Ovary (tissue), 9 donors: Measurements from ENCODE around the gene RNF126. TPM values are rescaled to one million over a fixed set of nuclear protein-coding genes. Genes with fewer than 3 reads are reported as not detected.
"Not testable (repeated sequence)": the region's sequence is repeated elsewhere in the genome, so short reads cannot be mapped to it uniquely, and the experiment has no call there.

ENCODE experiments used
- DNase-seq, 5 donors: peaks; one replicate each; pipeline ENCODE4 v3.0.0-alpha.2; 2019 to 2020
- H3K27ac ChIP-seq, 2 donors: fragments of 200-600 bp; one replicate each; pipeline versions ENCODE4 v1.5.1 to v1.8.0; 2019 to 2022
- H3K27me3 ChIP-seq: fragments of 200-600 bp; one replicate; pipeline ENCODE4 v1.8.0; 2022
- H3K36me3 ChIP-seq: fragments of 200-600 bp; sonication (generic); one replicate; pipeline ENCODE4 v1.5.1; 2019
- H3K4me1 ChIP-seq: one replicate; pipeline ENCODE4 v1.8.1; 2013; ENCODE audit warnings: mild to moderate bottlenecking, moderate library complexity; ENCODE audit not compliant: insufficient read depth
- H3K4me3 ChIP-seq: fragments of 200-600 bp; sonication (generic); one replicate; pipeline ENCODE4 v1.5.1; 2017
- H3K9me3 ChIP-seq, 2 donors: fragments of 200-600 bp in 1 of 2; sonication (generic) in 1 of 2; one replicate each; pipeline versions ENCODE4 v1.5.1 to v1.8.1; 2013 to 2019; ENCODE audit warnings: mild to moderate bottlenecking in 1 of 2, moderate library complexity in 1 of 2
- CTCF ChIP-seq, 3 donors: fragments of 450-650 bp in 2 of 3; fragments of 200-600 bp in 1 of 3; IDR thresholded peaks; one replicate each; pipeline versions ENCODE4 v1.5.1 to v1.8.0; 2016 to 2022; ENCODE audit warnings: antibody characterized with exemption in 3 of 3, mild to moderate bottlenecking in 1 of 3
- EP300 ChIP-seq: sonication (generic); formaldehyde crosslinking; IDR thresholded peaks from one replicate; pipeline ENCODE4 v1.6.1; 2017; ENCODE audit warnings: antibody characterized with exemption
- POLR2A ChIP-seq: fragments of 450-650 bp; IDR thresholded peaks from one replicate; pipeline ENCODE4 v1.6.1; 2017; ENCODE audit warnings: antibody characterized with exemption, mild to moderate bottlenecking, moderate library complexity
- WGBS, 3 donors: extraction: QIAGEN DNeasy Blood & Tissue Kit in 1 of 3; methylation state at CpG; one replicate each; pipeline versions ENCODE4 v1.1.5 to v1.1.7; 2013 to 2017; 5-methylcytosine and 5-hydroxymethylcytosine counted together
- intact Hi-C, 4 donors: fragments of 100-400 bp; cut with DNase I; formaldehyde crosslinking; loops; one replicate each; pipeline versions ENCODE4 v1.11.0 to v1.15.1; 2022 to 2023
- polyA plus RNA-seq, 2 donors: library from polyadenylated mRNA; stranded (reverse); fragments of 200-250 nt in 1 of 2; fragments of 350-450 nt in 1 of 2; fragmentation: Illumina TruSeq in 1 of 2; extraction: RNeasy Lipid Tissue Mini Kit (QIAGEN cat#74804) in 1 of 2; gene quantifications; one replicate each; pipeline ENCODE4 v1.2.3, GENCODE V29; 2013 to 2014
- total RNA-seq, 7 donors: library from RNA; depleted of rRNA in 2 of 7; stranded (reverse); fragments of >200 nt in 2 of 7; fragmentation: NEBNext Ultra II Directional in 3 of 7; extraction: Animal tissue kit (Norgen Biotek cat#: 25700) in 3 of 7; gene quantifications; one replicate each; pipeline versions ENCODE4 v1.1.0 to v1.2.4, GENCODE V29; 2016 to 2023
- donor health status: DM: no; HTN: no; CAD: no; lungs with moderate emphysema.
- donor health status: DM: no; HTN: no; CAD: no.
- donor health status: Bipolar disorder and iron deficiency.
- donor health status: DM: yes; HTN: yes; CAD: no.
- donor health status: DM: no; HTN: no; CAD: no.
- donor health status: DM: yes; HTN: yes; CAD: no.

The RNF126 gene
- total and polyA plus RNA-seq, 9 donors: 1.5 to 52.2 (median 32.2) TPM

- Histone ChIP-seq H3K4me1 (no peaks in the 10 kb centered on the region), H3K4me3 (no peak overlapping the region), H3K27me3 (no peaks in the 10 kb centered on the region), H3K36me3 (no peaks in the 10 kb centered on the region), H3K27ac (no peak overlapping the region), H3K9me3 (no peaks in the 10 kb centered on the region)
- DNase-seq: no peak
- TF ChIP-seq POLR2A: no peak
- TF ChIP-seq CTCF (IDR thresholded peaks at IDR 0.05): no peak
- TF ChIP-seq EP300: no peak
- 90 to 92% (median 90%) methylated on average over 19 to 24 of the region's 24 CpGs for WGBS, 3 donors
- intact Hi-C loops: loop anchor here in 1 of 4 donors (10.0 kb wide), 1 partner anchor 87 kb away; the partner anchor contains the start of gene CDC34
These were observed 41.2 kb downstream of the RNF126 start for GRCh38 chr19:621819-622218.

- intact Hi-C loops: loop anchor here in 1 of 4 donors (10.0 kb wide), 1 partner anchor 86 kb away; the partner anchor contains the start of gene CDC34
- not testable (repeated sequence) for H3K9me3 ChIP-seq, H3K4me3 ChIP-seq, DNase-seq, H3K36me3 ChIP-seq, H3K27me3 ChIP-seq, H3K4me1 ChIP-seq, H3K27ac ChIP-seq
- WGBS, 3 donors: 96% methylated on average over 37 to 48 of the region's 48 CpGs
These were observed 41.8 kb downstream of the RNF126 start for GRCh38 chr19:621191-621590.

GRCh38 chr19:620166-620862 is 42.7 kb downstream of the RNF126 start:
- TF ChIP-seq CTCF (IDR thresholded peaks at IDR 0.05) (no peak), EP300 (no peak), POLR2A (no peak)
- H3K27ac ChIP-seq: no peak overlapping the region
- peaks cover 3% of the 10 kb centered on the region for H3K4me1 ChIP-seq
- no peaks in the 10 kb centered on the region for H3K36me3 ChIP-seq
- H3K9me3 ChIP-seq: no peaks in the 10 kb centered on the region
- no peak for DNase-seq
- intact Hi-C loops: loop anchor here in 1 of 4 donors (10.0 kb wide), 1 partner anchor 86 kb away; the partner anchor contains the start of gene CDC34
- 88 to 94% (median 93%) methylated on average over 33 to 51 of the region's 51 CpGs for WGBS, 3 donors
- no peaks in the 10 kb centered on the region for H3K27me3 ChIP-seq
- H3K4me3 ChIP-seq: no peak overlapping the region

- no peaks in the 10 kb centered on the region for H3K36me3 ChIP-seq
- H3K27ac ChIP-seq: no peak overlapping the region
- TF ChIP-seq CTCF (IDR thresholded peaks at IDR 0.05) (no peak), POLR2A (no peak), EP300 (no peak)
- H3K4me1 ChIP-seq: peaks cover 3% of the 10 kb centered on the region
- no peak for DNase-seq
- H3K9me3 ChIP-seq: no peaks in the 10 kb centered on the region
- WGBS, 3 donors: 92 to 94% (median 93%) methylated on average over 45 to 47 of the region's 47 CpGs
- H3K4me3 ChIP-seq: no peak overlapping the region
- no peaks in the 10 kb centered on the region for H3K27me3 ChIP-seq
- intact Hi-C loops: loop anchor here in 1 of 4 donors (10.0 kb wide), 1 partner anchor 85 kb away; the partner anchor contains the start of gene CDC34
These were observed 43.6 kb downstream of the RNF126 start for GRCh38 chr19:619286-620002.
